Endodermal cell (in vitro differentiated cells): ENCODE results near the gene CCDC88A. TPM values are rescaled to one million over a fixed set of nuclear protein-coding genes. Genes with fewer than 3 reads are reported as not detected.

Experiments
- DNase-seq: peaks from one replicate; pipeline ENCODE4 v3.0.0-alpha.2; 2017
- H3K27ac ChIP-seq: 2 replicates; pipeline ENCODE4 v1.5.1; 2013; ENCODE audit warnings: mild to moderate bottlenecking, low read depth, low read length, moderate library complexity
- H3K27me3 ChIP-seq: 2 replicates; pipeline ENCODE4 v1.6.1; 2013; ENCODE audit warnings: mild to moderate bottlenecking, low read length, moderate library complexity; ENCODE audit not compliant: insufficient read depth, control insufficient read depth, poor library complexity, severe bottlenecking
- H3K36me3 ChIP-seq: 2 replicates; pipeline ENCODE4 v1.7.0; 2013; ENCODE audit warnings: mild to moderate bottlenecking, low read length, moderate library complexity; ENCODE audit not compliant: control insufficient read depth, insufficient read depth
- H3K4me1 ChIP-seq: one replicate; pipeline ENCODE4 v1.7.0; 2013; ENCODE audit warnings: low read length; ENCODE audit not compliant: control insufficient read depth, insufficient read depth
- H3K4me3 ChIP-seq: 2 replicates; pipeline ENCODE4 v1.5.1; 2013; ENCODE audit warnings: mild to moderate bottlenecking, low read length, moderate library complexity
- H3K9ac ChIP-seq: 2 replicates; pipeline ENCODE4 v1.6.1; 2013; ENCODE audit warnings: mild to moderate bottlenecking, low read length, moderate library complexity; ENCODE audit not compliant: poor library complexity, severe bottlenecking; ENCODE audit errors: extremely low read depth
- H3K9me3 ChIP-seq: 2 replicates; pipeline ENCODE4 v1.6.1; 2013; ENCODE audit warnings: mild to moderate bottlenecking, low read length, moderate library complexity; ENCODE audit not compliant: control insufficient read depth
- H3K27ac Mint-ChIP-seq: 2 replicates; pipeline ENCODE4 v1.8.0; 2020; ENCODE audit warnings: mixed read lengths
- H3K27me3 Mint-ChIP-seq: 2 replicates; pipeline ENCODE4 v1.8.0; 2021; ENCODE audit warnings: mild to moderate bottlenecking, mixed read lengths; ENCODE audit not compliant: insufficient read depth
- H3K36me3 Mint-ChIP-seq: 2 replicates; pipeline ENCODE4 v1.8.0; 2020; ENCODE audit warnings: low read depth, mixed read lengths
- H3K4me1 Mint-ChIP-seq: 2 replicates; pipeline ENCODE4 v1.8.0; 2020; ENCODE audit warnings: mixed read lengths
- H3K4me3 Mint-ChIP-seq: 2 replicates; pipeline ENCODE4 v1.8.0; 2020; ENCODE audit warnings: mild to moderate bottlenecking, moderate library complexity, mixed read lengths
- H3K9me3 Mint-ChIP-seq: 2 replicates; pipeline ENCODE4 v1.8.0; 2020; ENCODE audit warnings: mild to moderate bottlenecking, mixed read lengths
- CTCF ChIP-seq: fragments of 200-600 bp; sonication (generic); conservative IDR thresholded peaks from 2 replicates; pipeline ENCODE4 v1.5.0; 2021; ENCODE audit warnings: antibody characterized with exemption, mild to moderate bottlenecking
- whole genome bisulfite sequencing, 2 experiments: methylation state at CpG; one replicate each; pipeline versions ENCODE4 v1.1.5 to v1.1.7; 2013; ENCODE audit warnings: missing lambda C conversion rate in 2 of 2, mixed read lengths in 1 of 2; ENCODE audit not compliant: insufficient coverage in 1 of 2, insufficient read length in 1 of 2; 5-methylcytosine and 5-hydroxymethylcytosine counted together
- total RNA-seq, 2 donors: library from RNA; stranded (reverse); fragmentation: NEBNext Ultra II Directional in 1 of 2; extraction: Animal tissue kit (Norgen Biotek cat#: 25700) in 1 of 2; gene quantifications; 2 replicates in 1 of 2; 3 replicates in 1 of 2; pipeline ENCODE4 v1.2.1, GENCODE V29; 2021

The CCDC88A gene
- total RNA-seq, 2 donors from 2014 or later: 84.2 to 88.4 TPM

GRCh38 chr2:55408098-55408882, 11.4 kb downstream of the CCDC88A start:
- Histone ChIP-seq H3K9ac (no peak overlapping the region), H3K27ac (no peak overlapping the region), H3K9me3 (no peaks in the 10 kb centered on the region), H3K27me3 (no peaks in the 10 kb centered on the region), H3K36me3 (peaks cover 33% of the 10 kb centered on the region), H3K4me1 (no peaks in the 10 kb centered on the region), H3K4me3 (no peak overlapping the region)
- peaks cover 4% of the 10 kb centered on the region for H3K4me1 Mint-ChIP-seq
- no peak overlapping the region for H3K4me3 Mint-ChIP-seq
- H3K27ac Mint-ChIP-seq: no peak overlapping the region
- H3K36me3 Mint-ChIP-seq: peaks cover 17% of the 10 kb centered on the region
- no peak for DNase-seq
- no peak for TF ChIP-seq CTCF
- 87 to 89% methylated on average over 5 of the region's 5 CpGs for WGBS, 2 experiments
- no peaks in the 10 kb centered on the region for H3K27me3 Mint-ChIP-seq
- no peaks in the 10 kb centered on the region for H3K9me3 Mint-ChIP-seq

DNA sequence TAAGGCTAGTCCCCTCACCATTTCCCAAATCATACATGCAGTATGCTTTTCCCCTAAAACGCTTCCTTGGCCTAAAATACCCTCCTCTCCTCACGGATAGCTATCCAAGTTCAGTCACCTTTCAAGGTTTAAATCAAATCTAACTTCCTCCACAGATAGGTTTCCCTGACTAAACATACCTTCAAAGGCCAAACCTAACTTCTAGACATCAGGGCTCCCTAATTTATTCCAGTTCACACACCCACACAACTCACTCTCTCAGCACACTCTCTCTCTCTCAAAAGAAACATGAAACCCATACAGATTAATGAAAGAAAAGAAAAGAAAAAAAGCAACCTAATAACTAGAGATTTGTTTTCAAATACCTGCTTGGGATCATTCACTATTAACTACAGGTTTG, 14.5 kb downstream of the CCDC88A start:
- 96 to 100% methylated on average over 1 to 2 of the region's 2 CpGs for WGBS, 2 experiments
- Mint-ChIP-seq H3K27me3 (no peaks in the 10 kb centered on the region), H3K4me1 (peaks cover 4% of the 10 kb centered on the region), H3K27ac (no peak overlapping the region), H3K4me3 (no peak overlapping the region), H3K36me3 (peaks cover 23% of the 10 kb centered on the region), H3K9me3 (no peaks in the 10 kb centered on the region)
- Histone ChIP-seq H3K9ac (no peak overlapping the region), H3K4me1 (no peaks in the 10 kb centered on the region), H3K27me3 (no peaks in the 10 kb centered on the region), H3K9me3 (no peaks in the 10 kb centered on the region), H3K36me3 (peaks cover 30% of the 10 kb centered on the region), H3K27ac (no peak overlapping the region), H3K4me3 (no peak overlapping the region)
- DNase-seq: no peak
- TF ChIP-seq CTCF: no peak

GRCh38 chr2:55403256-55403998, 16.2 kb downstream of the CCDC88A start:
- no peaks in the 10 kb centered on the region for H3K4me1 ChIP-seq
- Mint-ChIP-seq H3K9me3 (no peaks in the 10 kb centered on the region), H3K27ac (no peak overlapping the region), H3K27me3 (no peaks in the 10 kb centered on the region), H3K4me1 (no peaks in the 10 kb centered on the region), H3K4me3 (no peak overlapping the region), H3K36me3 (peaks cover 23% of the 10 kb centered on the region)
- no peaks in the 10 kb centered on the region for H3K27me3 ChIP-seq
- DNase-seq: no peak
- H3K9ac ChIP-seq: no peak overlapping the region
- H3K36me3 ChIP-seq: peaks cover 26% of the 10 kb centered on the region
- H3K9me3 ChIP-seq: no peaks in the 10 kb centered on the region
- 94 to 100% methylated on average over 4 of the region's 4 CpGs for WGBS, 2 experiments
- H3K4me3 ChIP-seq: no peak overlapping the region
- TF ChIP-seq CTCF: no peak
- H3K27ac ChIP-seq: no peak overlapping the region
